Cardiac septum (tissue), 1 donor: Measurements from ENCODE around the gene ARL3. TPM values are rescaled to one million over a fixed set of nuclear protein-coding genes. Genes with fewer than 3 reads are reported as not detected.
"Not testable (repeated sequence)": the region's sequence is repeated elsewhere in the genome, so short reads cannot be mapped to it uniquely, and the experiment has no call there.

Experiments used
- DNase-seq: peaks from one replicate; pipeline ENCODE4 v3.0.0-alpha.2; 2020; ENCODE audit warnings: low spot score
- intact Hi-C: fragments of 100-400 bp; cut with DNase I; formaldehyde crosslinking; loops from one replicate; pipeline ENCODE4 v1.14.0; 2022
- total RNA-seq: library from RNA; stranded (reverse); fragmentation: NEBNext Ultra II Directional; extraction: Animal tissue kit (Norgen Biotek cat#: 25700); gene quantifications from one replicate; pipeline ENCODE4 v1.2.1, GENCODE V29; 2021
- donor health status: DM: no; HTN: no; CAD: no.

The ARL3 gene
- total RNA-seq, 1 donor from 2014 or later = 13.1 TPM

DNA sequence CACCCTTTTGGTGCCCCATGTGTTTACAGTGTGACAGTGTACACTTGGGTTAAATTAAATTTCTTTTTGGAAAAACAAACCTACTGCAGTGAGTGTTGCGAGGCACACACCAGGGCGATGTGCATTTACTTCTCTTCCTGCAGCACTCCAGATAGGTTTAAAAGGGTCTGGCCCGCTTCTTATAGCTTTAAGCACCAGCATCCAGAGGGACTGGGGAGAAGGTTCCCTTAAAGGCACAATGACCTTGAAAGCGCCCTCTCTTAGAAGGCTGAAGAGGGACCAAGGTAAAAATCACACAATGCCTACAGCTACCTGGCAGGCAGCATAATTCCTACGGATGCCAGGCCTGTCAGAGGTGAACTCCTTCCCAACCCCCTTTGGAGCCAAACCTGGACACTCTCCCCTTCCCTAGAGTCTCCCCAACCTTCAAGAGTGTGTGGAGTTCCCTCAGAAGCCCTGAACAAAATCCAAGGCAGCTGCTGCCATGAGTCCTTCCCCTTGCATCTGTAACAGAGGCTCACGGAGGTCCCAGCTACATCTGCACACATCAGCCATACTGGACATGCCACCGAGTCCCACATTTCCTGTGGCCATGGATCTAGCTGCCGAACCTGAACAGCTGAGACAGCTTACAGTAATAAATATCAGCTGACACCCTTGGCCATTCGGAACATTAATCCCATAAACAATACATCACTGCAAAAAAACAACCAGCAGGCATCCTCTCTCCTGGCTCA lies 36.7 kb downstream of the ARL3 start:
- DNase-seq = no peak
- intact Hi-C loops = loop anchor here (5.0 kb wide), 1 partner anchor 35 kb away; the partner anchor contains the start of genes ARL3 and SFXN2

DNA sequence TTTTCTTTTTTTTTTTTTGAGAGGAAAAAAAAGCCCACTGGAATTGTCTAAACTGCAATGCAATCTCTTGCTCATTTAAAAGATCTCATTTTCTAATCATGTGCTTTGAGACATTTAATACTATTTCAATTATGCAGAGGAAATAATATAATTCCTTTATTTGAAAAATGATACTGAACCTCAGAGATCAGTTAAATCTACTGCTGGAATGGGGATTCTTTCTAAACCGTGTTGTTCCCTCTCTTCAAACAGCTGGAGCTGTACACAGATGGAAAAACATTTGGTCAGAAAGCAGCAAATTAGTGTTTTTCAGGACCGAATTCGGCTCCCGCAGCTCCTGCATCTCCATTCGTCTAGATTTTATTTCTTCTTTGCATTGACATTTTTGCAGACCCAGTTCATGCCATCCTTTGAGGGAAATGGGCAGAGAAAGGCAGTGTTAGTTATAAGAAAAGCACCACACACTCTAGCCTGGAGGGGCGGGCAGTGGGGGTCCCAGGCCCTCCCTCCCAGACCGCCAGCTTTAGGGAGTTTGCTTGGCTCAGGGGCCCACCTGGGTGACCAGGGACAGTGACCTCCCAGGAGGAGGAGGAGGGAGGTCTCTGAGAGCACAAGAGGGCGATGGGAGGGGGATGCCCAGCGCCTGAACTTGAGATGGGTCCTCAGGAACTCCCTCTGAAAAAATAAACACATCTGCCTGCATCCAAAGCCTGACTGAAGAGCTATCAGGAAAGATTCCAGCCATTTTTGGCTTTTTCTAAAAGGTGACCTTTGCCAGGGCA lies 37.5 kb downstream of the ARL3 start:
- DNase-seq = no peak
- intact Hi-C loops = loop anchor here (5.0 kb wide), 1 partner anchor 36 kb away; the partner anchor contains the start of genes ARL3 and SFXN2

DNA sequence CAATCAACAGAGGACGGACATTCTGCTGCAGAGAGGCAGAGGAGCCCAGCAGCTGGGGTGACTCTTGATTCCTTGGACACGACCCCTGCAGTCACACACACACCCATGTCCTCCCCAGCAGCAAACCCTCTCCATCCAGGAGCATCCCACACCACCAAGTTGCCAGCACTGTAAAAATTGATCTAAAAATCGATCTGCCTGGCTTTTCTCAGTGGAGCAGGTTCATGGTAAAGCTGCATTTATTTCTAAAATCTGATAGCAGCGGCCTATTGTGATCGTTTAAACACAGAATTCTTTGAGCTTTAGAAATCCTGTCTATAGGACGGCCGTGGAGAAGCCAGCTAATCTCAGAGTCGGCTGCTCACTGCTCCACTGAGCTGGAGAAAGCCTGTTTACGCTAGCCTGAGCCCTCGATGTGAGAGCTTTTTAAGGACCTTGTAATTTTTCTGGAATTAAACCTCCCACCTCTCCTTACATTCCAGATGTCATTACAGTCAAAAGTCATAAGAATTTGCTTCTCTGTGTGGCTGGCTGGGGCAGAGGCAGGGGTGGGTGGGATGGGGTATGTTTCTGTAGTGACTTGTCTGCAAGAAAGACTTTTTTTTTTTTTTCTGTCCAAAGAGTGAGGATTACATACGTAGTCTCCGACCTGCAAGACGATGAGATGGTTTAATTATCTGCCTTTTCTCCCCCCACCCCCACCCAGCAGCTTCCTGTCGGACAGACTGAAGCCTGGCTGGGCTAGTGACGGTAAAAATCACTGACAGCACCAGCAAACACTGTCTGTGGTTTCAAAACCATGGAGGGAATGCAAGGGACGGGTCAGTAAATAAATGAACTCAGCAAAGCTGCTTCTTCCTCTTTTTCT lies 38.3 kb downstream of the ARL3 start:
- peak; percentile 85 for DNase-seq
- intact Hi-C loops = loop anchor here (2.0 to 5.0 kb wide), 2 partner anchors 31 to 36 kb away; partner anchors contain the start of genes ARL3, SFXN2 and TRIM8

GRCh38 chr10:102675011-102675665 lies 39.1 kb downstream of the ARL3 start:
- DNase-seq = no peak
- intact Hi-C loops = loop anchor here (2.0 to 5.0 kb wide), 2 partner anchors 30 to 37 kb away; partner anchors contain the start of genes ARL3, SFXN2 and TRIM8

- intact Hi-C loops = loop anchor here (2.0 kb wide), 1 partner anchor 30 kb away; the partner anchor contains the start of gene TRIM8
- no peak for DNase-seq
Observed at GRCh38 chr10:102674566-102674965, 39.6 kb downstream of the ARL3 start.

DNA sequence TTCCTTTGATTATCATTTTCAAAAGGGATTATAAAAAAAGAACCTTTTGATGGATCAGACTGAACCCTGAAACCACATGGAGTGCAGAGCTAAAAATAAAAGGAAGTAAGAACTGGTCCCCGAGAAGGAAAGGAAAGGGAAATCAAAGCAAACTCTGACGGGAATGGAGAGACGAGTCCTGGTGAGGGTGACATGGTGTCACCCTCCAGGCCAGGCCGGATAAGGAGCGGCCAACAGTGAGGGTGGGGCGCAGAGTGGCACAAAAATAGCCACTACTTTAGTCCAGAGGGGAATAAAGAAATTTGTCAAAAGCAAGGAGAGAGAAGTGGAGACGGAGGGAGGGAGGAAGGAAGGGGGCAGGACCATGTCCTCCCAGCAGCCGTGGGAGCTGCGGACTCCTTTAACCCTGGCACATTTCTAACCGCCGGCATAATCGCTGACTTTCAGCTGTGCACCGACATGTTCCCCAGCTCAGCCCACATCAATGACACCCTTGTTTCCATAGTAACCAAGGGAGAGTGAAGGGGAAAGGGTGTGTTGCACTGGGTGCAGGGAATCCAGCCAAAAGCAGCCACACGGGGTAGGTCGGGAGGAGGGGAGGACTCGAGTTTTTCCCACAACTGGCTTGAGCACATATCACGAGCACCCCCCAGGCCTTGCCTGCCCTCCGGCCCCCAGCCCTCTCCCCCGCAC lies 40.2 kb downstream of the ARL3 start:
- DNase-seq = no peak
- intact Hi-C loops = loop anchor here (2.0 kb wide), 1 partner anchor 29 kb away; the partner anchor contains the start of gene TRIM8

GRCh38 chr10:102673236-102673818 lies 40.9 kb downstream of the ARL3 start:
- intact Hi-C loops = no loop called here
- DNase-seq = no peak

GRCh38 chr10:102670871-102671434 lies 43.2 kb downstream of the ARL3 start:
- DNase-seq = no peak
- intact Hi-C loops = no loop called here

DNA sequence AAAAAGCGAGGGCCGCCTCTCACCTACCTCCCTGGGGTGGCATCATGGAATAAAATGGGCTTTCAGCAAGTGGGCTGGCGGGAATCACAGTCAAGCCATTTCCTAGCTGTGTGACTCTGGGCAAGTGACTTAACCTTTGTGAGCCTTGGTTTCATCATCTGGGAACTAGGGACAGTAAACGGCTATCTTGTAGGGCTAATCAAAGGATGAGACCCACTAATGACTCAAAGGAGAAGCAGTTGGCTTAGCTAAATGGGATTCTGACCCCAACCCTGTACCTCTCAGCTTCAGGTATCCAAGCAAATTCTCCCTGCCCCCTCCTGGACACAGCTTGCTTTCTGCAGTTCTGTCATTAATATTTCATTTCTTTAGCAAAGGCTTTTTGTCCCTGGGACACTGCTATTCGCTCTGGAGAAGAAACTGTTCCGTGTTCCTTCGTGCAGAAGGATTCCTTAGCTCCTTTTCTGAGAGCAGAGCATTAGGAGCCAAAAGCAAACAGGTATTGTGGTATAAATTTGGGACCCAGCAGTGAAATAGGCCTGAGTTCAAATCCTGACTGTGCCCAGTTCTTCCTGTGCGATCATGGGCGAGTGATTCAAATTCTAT lies 44.0 kb downstream of the ARL3 start:
- intact Hi-C loops = no loop called here
- no peak for DNase-seq

- intact Hi-C loops = loop anchor here (2.0 kb wide), 1 partner anchor 21 kb away; no protein-coding TSS in a partner anchor
- no peak for DNase-seq
Observed at GRCh38 chr10:102669206-102670064, 44.8 kb downstream of the ARL3 start.

- DNase-seq = no peak
- intact Hi-C loops = loop anchor here (2.0 kb wide), 1 partner anchor 20 kb away; no protein-coding TSS in a partner anchor
Observed at GRCh38 chr10:102668326-102669107, 45.7 kb downstream of the ARL3 start.

- intact Hi-C loops, DNase-seq: not testable (repeated sequence)
Observed at GRCh38 chr10:102667411-102667810, 46.8 kb downstream of the ARL3 start.

GRCh38 chr10:102665904-102666509 lies 48.2 kb downstream of the ARL3 start:
- intact Hi-C loops = no loop called here
- DNase-seq = no peak

GRCh38 chr10:102661658-102662028 lies 52.6 kb downstream of the ARL3 start:
- intact Hi-C loops = no loop called here

More at GRCh38 chr10:102661658-102662028, 52.6 kb downstream of the ARL3 start:
- DNase-seq = no peak
